GM19395 (cell line): ENCODE measurements around the gene SLC16A14.
A peak's percentile ranks its signal among the peaks of the same experiment; 100 is the strongest.

Experiments
- ATAC-seq: cut with Tn5 transposase; IDR thresholded peaks from one replicate; pipeline ENCODE4 v1.9.1; 2021; ENCODE audit warnings: mild to moderate bottlenecking, moderate library complexity; ENCODE audit not compliant: unreplicated experiment

Gene SLC16A14

DNA sequence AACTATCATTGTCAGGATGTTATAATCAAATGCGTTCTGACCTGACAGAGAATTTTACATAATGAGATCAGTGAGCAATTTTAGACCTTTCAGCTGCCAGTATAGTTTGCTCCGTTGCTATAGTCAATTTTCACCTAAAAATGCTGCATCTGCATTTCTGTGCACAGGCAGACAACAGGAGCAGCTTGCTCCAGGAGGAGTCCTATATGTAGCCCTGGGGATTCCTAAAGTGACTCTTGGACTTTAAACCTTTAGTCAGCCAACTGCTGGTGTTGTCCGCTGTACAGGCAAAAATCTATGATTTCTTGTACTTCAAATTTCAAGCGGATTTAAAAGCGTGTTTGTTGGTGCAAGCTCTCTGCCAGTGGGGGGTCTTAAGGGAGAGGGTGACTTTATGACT lies 25.7 kb downstream of the SLC16A14 start:
- ATAC-seq = no peak

DNA sequence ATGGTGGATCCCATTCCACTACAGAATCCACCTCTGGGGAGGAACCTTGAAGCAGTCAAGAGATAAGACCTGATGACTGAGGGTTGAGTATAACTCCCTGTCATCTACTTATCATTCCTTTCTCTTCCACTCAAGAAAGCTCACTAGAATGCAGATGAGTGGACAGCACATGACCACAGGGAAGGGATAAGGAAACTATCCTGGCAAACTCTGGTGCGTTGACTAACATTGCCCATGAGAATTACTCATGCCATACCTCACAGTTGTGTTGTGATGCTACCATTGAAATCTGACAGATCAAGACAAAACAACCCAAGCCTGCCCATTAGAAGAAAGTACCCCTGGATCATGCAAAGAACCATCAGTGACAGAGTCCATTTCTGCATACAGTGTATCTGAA lies 26.5 kb downstream of the SLC16A14 start:
- no peak for ATAC-seq

- no peak for ATAC-seq
Observed at GRCh38 chr2:230023313-230023712, 45.4 kb downstream of the SLC16A14 start.

GRCh38 chr2:230019742-230020141 lies 49.0 kb downstream of the SLC16A14 start:
- ATAC-seq = no peak

GRCh38 chr2:230018153-230018552 lies 50.6 kb downstream of the SLC16A14 start:
- no peak for ATAC-seq

- ATAC-seq = no peak
Observed at GRCh38 chr2:230016844-230017243, 51.9 kb downstream of the SLC16A14 start.

GRCh38 chr2:230012267-230012884 lies 56.3 kb downstream of the SLC16A14 start:
- ATAC-seq = no peak

DNA sequence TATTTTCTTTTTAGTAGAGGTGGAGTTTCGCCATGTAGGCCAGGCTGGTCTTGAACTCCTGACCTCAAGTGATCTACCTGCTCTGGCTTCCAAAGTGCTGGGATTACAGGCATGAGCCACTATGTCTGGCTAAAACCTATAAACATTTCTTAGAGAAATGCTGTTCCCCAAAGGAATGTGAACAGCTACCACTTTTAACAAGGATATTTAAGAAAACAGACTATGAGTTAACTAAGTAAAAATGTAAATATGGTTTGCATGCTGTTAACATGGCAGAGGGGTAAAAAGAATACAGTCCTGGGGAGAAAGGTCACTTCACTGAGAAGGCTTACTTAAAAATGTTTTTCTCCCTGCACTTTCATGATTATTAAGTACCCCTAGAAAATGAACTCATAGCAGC lies 57.1 kb downstream of the SLC16A14 start:
- no peak for ATAC-seq

DNA sequence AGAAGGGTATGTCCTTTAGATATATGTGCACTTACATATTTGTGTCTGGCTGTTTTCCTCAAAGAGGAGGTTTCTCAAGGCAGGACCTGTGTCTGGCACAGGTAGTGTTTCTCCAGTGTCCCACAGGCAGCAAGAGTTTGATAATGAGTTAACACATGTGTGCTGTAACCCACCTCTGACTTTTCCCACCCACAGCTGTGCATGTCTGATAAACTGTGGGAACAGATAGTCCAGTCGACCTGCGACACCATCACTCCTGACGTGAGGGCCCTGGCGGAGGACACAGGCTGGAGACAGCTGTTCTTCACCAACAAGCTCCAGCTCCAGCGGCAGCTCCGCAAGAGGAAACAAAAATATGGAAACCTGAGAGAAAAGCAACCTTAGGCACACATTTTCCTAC lies 58.2 kb downstream of the SLC16A14 start:
- no peak for ATAC-seq

DNA sequence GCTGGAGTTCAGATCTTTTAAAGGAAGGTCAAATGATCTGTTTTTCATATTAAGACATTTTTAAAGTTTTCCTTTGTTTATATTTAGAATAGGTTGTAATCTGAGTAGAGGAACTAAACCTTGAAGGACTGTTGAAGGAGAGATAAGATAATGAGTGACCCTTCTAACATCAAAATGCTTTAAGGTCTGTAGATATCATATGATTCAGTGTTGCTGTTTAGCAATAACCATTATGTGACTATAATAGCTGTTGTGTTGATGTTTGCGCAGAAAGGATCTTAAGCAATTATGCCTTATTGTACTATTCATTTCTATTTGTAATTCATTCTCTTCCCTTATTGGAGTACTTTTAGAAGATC lies 60.0 kb downstream of the SLC16A14 start:
- no peak for ATAC-seq

- no peak for ATAC-seq
Observed at GRCh38 chr2:230007931-230008707, 60.6 kb downstream of the SLC16A14 start.

DNA sequence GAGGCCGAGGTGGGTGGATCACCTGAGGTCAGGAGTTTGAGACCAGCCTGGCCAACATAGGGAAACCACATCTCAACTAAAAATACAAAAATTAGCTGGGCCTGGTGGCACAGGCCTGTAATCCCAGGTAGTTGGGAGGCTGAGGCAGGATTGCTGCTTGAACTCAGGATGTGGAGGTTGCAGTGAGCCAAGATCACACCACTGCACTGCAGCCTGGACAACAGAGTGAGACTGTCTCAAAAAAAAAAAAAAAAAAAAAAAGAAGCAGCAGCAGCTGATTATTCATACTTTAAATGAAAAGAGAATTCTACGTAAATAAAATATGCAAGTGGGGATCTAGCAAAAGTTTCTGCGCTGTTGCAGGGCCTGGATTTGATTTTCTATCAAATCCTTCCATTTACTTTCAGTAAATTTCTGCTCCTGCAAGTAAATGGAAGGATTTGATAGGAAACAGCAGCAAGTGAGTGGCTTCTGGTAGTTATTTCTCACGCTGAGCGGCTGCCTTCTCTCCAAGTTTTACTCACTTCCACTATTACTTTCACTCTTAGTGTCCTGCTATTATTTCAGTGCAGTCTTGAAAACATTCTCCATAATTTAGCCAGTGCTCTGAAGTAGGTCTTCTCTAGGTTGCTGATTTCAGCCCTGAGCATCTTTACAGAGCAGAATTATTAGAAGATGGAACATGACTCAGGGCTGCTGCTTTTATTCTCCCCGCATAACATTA lies 68.4 kb downstream of the SLC16A14 start:
- peak; percentile 97 for ATAC-seq

DNA sequence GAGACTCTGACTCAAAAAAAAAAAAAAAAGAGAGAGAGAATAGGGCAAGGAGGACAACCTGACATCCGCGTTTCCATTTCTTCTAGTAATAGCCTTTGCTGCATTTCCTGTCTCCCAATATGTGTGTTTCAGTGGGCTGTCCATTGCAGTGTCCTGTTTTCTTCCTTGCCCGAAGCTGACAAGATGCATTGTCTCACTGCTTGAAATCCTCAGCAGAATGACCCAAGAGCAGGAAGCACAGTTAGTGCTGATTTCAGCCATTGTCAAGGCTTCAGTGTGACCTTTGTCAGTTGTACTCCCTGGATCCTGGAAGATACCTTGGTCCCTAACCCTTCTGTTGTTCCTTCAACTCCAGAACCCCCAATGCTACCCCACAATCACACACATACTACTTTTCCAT lies 71.2 kb downstream of the SLC16A14 start:
- ATAC-seq = no peak

GRCh38 chr2:229996320-229996719 lies 72.4 kb downstream of the SLC16A14 start:
- ATAC-seq = no peak

DNA sequence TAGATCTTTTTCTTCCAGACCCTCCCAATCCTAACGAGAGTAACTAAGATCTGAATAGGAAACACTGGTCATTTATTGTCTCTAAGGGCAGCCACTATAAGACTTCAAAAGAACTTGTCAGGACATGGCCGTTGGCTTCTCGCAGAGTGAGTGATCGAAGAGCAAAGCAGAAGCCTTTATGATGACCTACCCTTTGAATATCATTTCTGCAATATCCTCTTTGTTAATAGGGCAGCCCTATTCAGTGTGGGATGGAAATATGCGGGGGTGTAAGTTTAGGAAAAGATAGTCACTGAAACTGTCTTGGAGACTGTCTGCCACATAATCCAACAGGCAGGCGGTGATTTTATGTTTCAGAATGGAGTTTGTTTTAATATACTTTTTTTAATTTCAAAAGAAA lies 75.5 kb downstream of the SLC16A14 start:
- no peak for ATAC-seq
